ENCODE results near the gene ZNF621.

GRCh38 chr3:40574050-40574449, 49.3 kb downstream of the ZNF621 start:
- TF ChIP-seq CBFB (CRISPR knock-in tag; IDR thresholded peaks at IDR 0.05; ENCODE audit: low read depth) (no peak), CTCF (IDR thresholded peaks at IDR 0.05) (no peak), CREB1 (CRISPR knock-in tag; IDR thresholded peaks at IDR 0.05) (no peak), MLX (CRISPR knock-in tag; IDR thresholded peaks at IDR 0.05) (no peak), NFE2L1 (CRISPR knock-in tag; IDR thresholded peaks at IDR 0.05) (no peak), FOXJ3 (CRISPR knock-in tag; IDR thresholded peaks at IDR 0.05; ENCODE audit: borderline replicate concordance) (no peak), MAX (CRISPR knock-in tag; IDR thresholded peaks at IDR 0.05) (no peak), TCF7 (CRISPR knock-in tag; IDR thresholded peaks at IDR 0.05; ENCODE audit: low read depth) (no peak)
